HEK293 (cell line): Measurements from ENCODE around the gene KRTAP9-7.
"Not testable (repeated sequence)": the region's sequence is repeated elsewhere in the genome, so short reads cannot be mapped to it uniquely, and the experiment has no call there.

Experiments
- SP2 ChIP-seq: fragments of 450-650 bp; formaldehyde crosslinking; IDR thresholded peaks from 2 replicates; pipeline ENCODE4 v1.5.1; 2016; ENCODE audit warnings: missing biosample characterization, missing genetic modification characterization
- ZNF121 ChIP-seq: fragments of 450-650 bp; formaldehyde crosslinking; IDR thresholded peaks from 2 replicates; pipeline ENCODE4 v1.5.1; 2016; ENCODE audit warnings: missing biosample characterization, missing genetic modification characterization
- ZNF776 ChIP-seq: fragments of 450-650 bp; formaldehyde crosslinking; IDR thresholded peaks from 2 replicates; pipeline ENCODE4 v1.5.0; 2017; ENCODE audit warnings: missing biosample characterization, missing genetic modification characterization, borderline replicate concordance
- TF ChIP-seq, protein P1 (sequence below): fragments of 450-650 bp; formaldehyde crosslinking; IDR thresholded peaks from 2 replicates; pipeline ENCODE4 v1.5.1; 2016; ENCODE audit warnings: missing biosample characterization, missing genetic modification characterization
- TF ChIP-seq, protein P2 (sequence below): fragments of 450-650 bp; formaldehyde crosslinking; IDR thresholded peaks from 2 replicates; pipeline ENCODE4 v1.5.1; 2017; ENCODE audit warnings: missing biosample characterization, mild to moderate bottlenecking, missing genetic modification characterization, moderate library complexity

DNA sequence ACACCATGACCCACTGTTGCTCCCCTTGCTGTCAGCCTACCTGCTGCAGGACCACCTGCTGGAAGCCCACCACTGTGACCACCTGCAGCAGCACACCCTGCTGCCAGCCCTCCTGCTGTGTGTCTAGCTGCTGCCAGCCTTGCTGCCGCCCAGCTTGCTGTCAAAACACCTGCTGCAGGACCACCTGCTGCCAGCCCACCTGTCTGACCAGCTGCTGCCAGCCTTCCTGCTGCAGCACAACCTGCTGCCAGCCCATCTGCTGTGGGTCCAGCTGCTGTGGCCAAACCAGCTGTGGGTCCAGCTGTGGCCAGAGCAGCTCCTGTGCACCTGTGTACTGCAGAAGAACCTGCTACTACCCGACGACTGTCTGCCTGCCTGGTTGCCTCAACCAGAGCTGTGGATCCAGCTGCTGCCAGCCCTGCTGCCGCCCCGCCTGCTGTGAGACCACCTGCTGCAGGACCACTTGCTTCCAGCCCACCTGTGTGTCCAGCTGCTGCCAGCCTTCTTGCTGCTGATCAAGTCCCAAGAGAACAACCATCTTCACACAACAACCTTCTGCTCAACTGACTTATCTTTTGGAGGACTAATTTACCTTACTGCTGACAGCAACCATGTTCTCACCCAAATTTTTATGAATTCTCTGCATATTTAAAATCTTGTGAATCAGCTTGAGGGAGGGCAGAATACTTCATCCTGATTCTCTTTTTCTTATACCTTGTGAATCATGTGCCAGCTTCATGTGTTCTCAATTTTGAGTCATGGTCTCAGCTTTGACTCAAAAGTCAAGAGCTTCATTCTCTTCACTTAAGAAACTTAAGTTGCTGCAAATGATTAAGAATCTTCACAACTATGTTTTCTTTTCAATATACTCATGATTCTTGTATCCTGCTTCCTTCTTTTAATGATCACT, 19.9 kb upstream of the KRTAP9-7 start, which contains the start of gene KRTAP9-9:
- TF ChIP-seq, protein P1, sequence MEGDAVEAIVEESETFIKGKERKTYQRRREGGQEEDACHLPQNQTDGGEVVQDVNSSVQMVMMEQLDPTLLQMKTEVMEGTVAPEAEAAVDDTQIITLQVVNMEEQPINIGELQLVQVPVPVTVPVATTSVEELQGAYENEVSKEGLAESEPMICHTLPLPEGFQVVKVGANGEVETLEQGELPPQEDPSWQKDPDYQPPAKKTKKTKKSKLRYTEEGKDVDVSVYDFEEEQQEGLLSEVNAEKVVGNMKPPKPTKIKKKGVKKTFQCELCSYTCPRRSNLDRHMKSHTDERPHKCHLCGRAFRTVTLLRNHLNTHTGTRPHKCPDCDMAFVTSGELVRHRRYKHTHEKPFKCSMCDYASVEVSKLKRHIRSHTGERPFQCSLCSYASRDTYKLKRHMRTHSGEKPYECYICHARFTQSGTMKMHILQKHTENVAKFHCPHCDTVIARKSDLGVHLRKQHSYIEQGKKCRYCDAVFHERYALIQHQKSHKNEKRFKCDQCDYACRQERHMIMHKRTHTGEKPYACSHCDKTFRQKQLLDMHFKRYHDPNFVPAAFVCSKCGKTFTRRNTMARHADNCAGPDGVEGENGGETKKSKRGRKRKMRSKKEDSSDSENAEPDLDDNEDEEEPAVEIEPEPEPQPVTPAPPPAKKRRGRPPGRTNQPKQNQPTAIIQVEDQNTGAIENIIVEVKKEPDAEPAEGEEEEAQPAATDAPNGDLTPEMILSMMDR (tag by site-specific recombination) = not testable (repeated sequence)
- TF ChIP-seq, protein P2, sequence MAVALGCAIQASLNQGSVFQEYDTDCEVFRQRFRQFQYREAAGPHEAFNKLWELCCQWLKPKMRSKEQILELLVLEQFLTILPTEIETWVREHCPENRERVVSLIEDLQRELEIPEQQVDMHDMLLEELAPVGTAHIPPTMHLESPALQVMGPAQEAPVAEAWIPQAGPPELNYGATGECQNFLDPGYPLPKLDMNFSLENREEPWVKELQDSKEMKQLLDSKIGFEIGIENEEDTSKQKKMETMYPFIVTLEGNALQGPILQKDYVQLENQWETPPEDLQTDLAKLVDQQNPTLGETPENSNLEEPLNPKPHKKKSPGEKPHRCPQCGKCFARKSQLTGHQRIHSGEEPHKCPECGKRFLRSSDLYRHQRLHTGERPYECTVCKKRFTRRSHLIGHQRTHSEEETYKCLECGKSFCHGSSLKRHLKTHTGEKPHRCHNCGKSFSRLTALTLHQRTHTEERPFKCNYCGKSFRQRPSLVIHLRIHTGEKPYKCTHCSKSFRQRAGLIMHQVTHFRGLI (tag by site-specific recombination) = not testable (repeated sequence)
- TF ChIP-seq SP2; ZNF121 (tag by site-specific recombination); ZNF776 (tag by site-specific recombination): not testable (repeated sequence)
